ENCODE measurements around the gene NCOA5. TPM values are rescaled to one million over a fixed set of nuclear protein-coding genes. Genes with fewer than 3 reads are reported as not detected.

NCOA5 gene
- total RNA-seq, 1 donor from 2014 or later: 46.4 TPM

GRCh38 chr20:46073443-46073842 lies 16.3 kb downstream of the NCOA5 start:
- peaks cover 42% of the 10 kb centered on the region for H3K36me3 Mint-ChIP-seq (ENCODE audit: low read depth)
- ATAC-seq (ENCODE audit: low read depth) (no peak), DNase-seq (no peak)
- no peak overlapping the region for H3K27ac Mint-ChIP-seq
- ChIA-PET CTCF (no interaction called here), POLR2A (no interaction called here)
- H3K4me3 Mint-ChIP-seq: no peak overlapping the region
- intact Hi-C loops (cut with micrococcal nuclease): no loop called here
- no peaks in the 10 kb centered on the region for H3K9me3 Mint-ChIP-seq
- no peaks in the 10 kb centered on the region for H3K27me3 Mint-ChIP-seq
- peaks cover 2% of the 10 kb centered on the region for H3K4me1 Mint-ChIP-seq
- TF ChIP-seq CTCF (IDR thresholded peaks at IDR 0.05): no peak

- no peak for DNase-seq
- no peak overlapping the region for H3K27ac Mint-ChIP-seq
- ChIA-PET CTCF (no interaction called here), POLR2A (interaction anchor here (0.5 kb wide), 1 partner anchor 194 kb away, joined by 3 read pairs; no protein-coding TSS in a partner anchor)
- TF ChIP-seq CTCF (IDR thresholded peaks at IDR 0.05): no peak
- intact Hi-C loops (cut with micrococcal nuclease): no loop called here
- H3K36me3 Mint-ChIP-seq (ENCODE audit: low read depth): peaks cover 42% of the 10 kb centered on the region
- H3K4me1 Mint-ChIP-seq: peaks cover 2% of the 10 kb centered on the region
- H3K27me3 Mint-ChIP-seq: no peaks in the 10 kb centered on the region
- ATAC-seq (ENCODE audit: low read depth): no peak
- H3K4me3 Mint-ChIP-seq: no peak overlapping the region
- H3K9me3 Mint-ChIP-seq: no peaks in the 10 kb centered on the region
Observed at GRCh38 chr20:46073024-46073423, 16.7 kb downstream of the NCOA5 start.

GRCh38 chr20:46071573-46071972 lies 18.2 kb downstream of the NCOA5 start:
- H3K4me1 Mint-ChIP-seq: peaks cover 2% of the 10 kb centered on the region
- ATAC-seq (ENCODE audit: low read depth): no peak
- no peak for DNase-seq
- H3K36me3 Mint-ChIP-seq (ENCODE audit: low read depth): peaks cover 40% of the 10 kb centered on the region
- H3K27me3 Mint-ChIP-seq: no peaks in the 10 kb centered on the region
- intact Hi-C loops (cut with micrococcal nuclease): no loop called here
- CTCF ChIA-PET: no interaction called here
- POLR2A ChIA-PET: no interaction called here
- H3K27ac Mint-ChIP-seq: no peak overlapping the region
- TF ChIP-seq CTCF (IDR thresholded peaks at IDR 0.05): no peak
- no peak overlapping the region for H3K4me3 Mint-ChIP-seq
- H3K9me3 Mint-ChIP-seq: no peaks in the 10 kb centered on the region

- ATAC-seq (ENCODE audit: low read depth): no peak
Observed at GRCh38 chr20:46070215-46070900, 19.4 kb downstream of the NCOA5 start.

GRCh38 chr20:46065691-46066090 lies 24.1 kb downstream of the NCOA5 start:
- H3K27me3 Mint-ChIP-seq: no peaks in the 10 kb centered on the region
- ATAC-seq (ENCODE audit: low read depth) (no peak), DNase-seq (no peak)
- ChIA-PET CTCF (interaction anchor here (1.2 kb wide), 1 partner anchor 14 kb away, joined by 3 read pairs; no protein-coding TSS in a partner anchor), POLR2A (no interaction called here)
- TF ChIP-seq CTCF (IDR thresholded peaks at IDR 0.05): no peak
- peaks cover 15% of the 10 kb centered on the region for H3K4me1 Mint-ChIP-seq
- intact Hi-C loops (cut with micrococcal nuclease): no loop called here
- no peak overlapping the region for H3K27ac Mint-ChIP-seq
- H3K36me3 Mint-ChIP-seq (ENCODE audit: low read depth): peaks cover 74% of the 10 kb centered on the region
- no peaks in the 10 kb centered on the region for H3K9me3 Mint-ChIP-seq
- H3K4me3 Mint-ChIP-seq: no peak overlapping the region

More at GRCh38 chr20:46070215-46070900, 19.4 kb downstream of the NCOA5 start:
- H3K36me3 Mint-ChIP-seq (ENCODE audit: low read depth): peaks cover 48% of the 10 kb centered on the region
- H3K27ac Mint-ChIP-seq: no peak overlapping the region
- TF ChIP-seq CTCF (IDR thresholded peaks at IDR 0.05): no peak
- no peak for DNase-seq
- peaks cover 2% of the 10 kb centered on the region for H3K4me1 Mint-ChIP-seq
- intact Hi-C loops (cut with micrococcal nuclease): no loop called here
- ChIA-PET POLR2A (no interaction called here), CTCF (no interaction called here)
- no peaks in the 10 kb centered on the region for H3K9me3 Mint-ChIP-seq
- H3K27me3 Mint-ChIP-seq: no peaks in the 10 kb centered on the region
- no peak overlapping the region for H3K4me3 Mint-ChIP-seq
